Neuronal stem cell (in vitro differentiated cells): ENCODE data around the gene BLM.
"Not testable (repeated sequence)": the region's sequence is repeated elsewhere in the genome, so short reads cannot be mapped to it uniquely, and the experiment has no call there.

Experiments used
- DNase-seq: peaks from one replicate; pipeline ENCODE4 v3.0.0-alpha.2; 2013; ENCODE audit warnings: low spot score
- H2AFZ ChIP-seq: one replicate; pipeline ENCODE4 v1.6.1; 2013; ENCODE audit warnings: mild to moderate bottlenecking, low read length, inconsistent platforms
- H2AK5ac ChIP-seq: 2 replicates; pipeline ENCODE4 v1.6.1; 2013; ENCODE audit warnings: low read depth, mild to moderate bottlenecking, inconsistent platforms, low read length, moderate library complexity, mixed read lengths
- H2BK120ac ChIP-seq: 2 replicates; pipeline ENCODE4 v1.6.1; 2013; ENCODE audit warnings: low read depth, mild to moderate bottlenecking, inconsistent platforms, low read length, moderate library complexity, mixed read lengths
- H2BK12ac ChIP-seq: one replicate; pipeline ENCODE4 v1.6.1; 2013; ENCODE audit warnings: low read length, inconsistent platforms
- H2BK15ac ChIP-seq: 2 replicates; pipeline ENCODE4 v1.6.1; 2013; ENCODE audit warnings: mild to moderate bottlenecking, low read length, inconsistent platforms, mixed read lengths
- H2BK5ac ChIP-seq: one replicate; pipeline ENCODE4 v1.6.1; 2013; ENCODE audit warnings: inconsistent platforms, mild to moderate bottlenecking, low read length, moderate library complexity
- H3K14ac ChIP-seq: one replicate; pipeline ENCODE4 v1.6.1; 2013; ENCODE audit warnings: low read length, inconsistent platforms
- H3K18ac ChIP-seq: 2 replicates; pipeline ENCODE4 v1.6.1; 2013; ENCODE audit warnings: low read length, inconsistent platforms
- H3K23ac ChIP-seq: 2 replicates; pipeline ENCODE4 v1.6.1; 2013; ENCODE audit warnings: low read depth, mild to moderate bottlenecking, mixed read lengths, low read length, inconsistent platforms; ENCODE audit not compliant: poor library complexity
- H3K27ac ChIP-seq: replicated peaks from 3 replicates; pipeline ENCODE4 v1.5.1; 2013; ENCODE audit warnings: low read length, inconsistent platforms
- H3K27me3 ChIP-seq, 3 experiments: 2 replicates each; pipeline ENCODE4 v1.6.1; 2013; ENCODE audit warnings: low read length in 3 of 3, mild to moderate bottlenecking in 2 of 3, inconsistent platforms in 1 of 3, low read depth in 1 of 3, mixed read lengths in 1 of 3, moderate library complexity in 1 of 3; ENCODE audit not compliant: control insufficient read depth in 3 of 3, insufficient read depth in 3 of 3
- H3K36me3 ChIP-seq, 2 donors: replicated peaks in 1 of 2; 2 replicates each; pipeline ENCODE4 v1.6.1; 2013; ENCODE audit warnings: low read length in 2 of 2; ENCODE audit not compliant: control insufficient read depth in 2 of 2, insufficient read depth in 2 of 2
- H3K4ac ChIP-seq: 2 replicates; pipeline ENCODE4 v1.6.1; 2013; ENCODE audit warnings: inconsistent platforms, mild to moderate bottlenecking, low read length, moderate library complexity
- H3K4me1 ChIP-seq, 2 donors: 1 replicate in 1 of 2; 2 replicates in 1 of 2; pipeline ENCODE4 v1.6.1; 2013; ENCODE audit warnings: low read length in 2 of 2, low read depth in 1 of 2; ENCODE audit not compliant: control insufficient read depth in 2 of 2, insufficient read depth in 1 of 2
- H3K4me2 ChIP-seq: one replicate; pipeline ENCODE4 v1.6.1; 2013; ENCODE audit warnings: mild to moderate bottlenecking, low read length, inconsistent platforms; ENCODE audit not compliant: insufficient read depth, poor library complexity, severe bottlenecking
- H3K4me3 ChIP-seq, 2 donors: 2 replicates each; pipeline ENCODE4 v1.5.1; 2013; ENCODE audit warnings: low read length in 2 of 2, mild to moderate bottlenecking in 2 of 2, inconsistent platforms in 1 of 2, moderate library complexity in 1 of 2
- H3K79me1 ChIP-seq: one replicate; pipeline ENCODE4 v1.6.1; 2013; ENCODE audit warnings: low read depth, mild to moderate bottlenecking, inconsistent platforms, low read length, moderate library complexity
- H3K9ac ChIP-seq: one replicate; pipeline ENCODE4 v1.6.1; 2013; ENCODE audit warnings: mild to moderate bottlenecking, low read depth, low read length, inconsistent platforms; ENCODE audit not compliant: poor library complexity
- H3K9me3 ChIP-seq, 2 donors: replicated peaks in 1 of 2; 2 replicates each; pipeline versions ENCODE3 to v1.6.1; 2013; ENCODE audit warnings: low read length in 2 of 2, mild to moderate bottlenecking in 2 of 2, inconsistent platforms in 1 of 2, low read depth in 1 of 2, mixed read lengths in 1 of 2, moderate library complexity in 1 of 2; ENCODE audit not compliant: control insufficient read depth in 2 of 2, insufficient read depth in 1 of 2
- H4K8ac ChIP-seq: one replicate; pipeline ENCODE4 v1.6.1; 2013; ENCODE audit warnings: low read depth, mild to moderate bottlenecking, inconsistent platforms, low read length, moderate library complexity
- H4K91ac ChIP-seq: one replicate; pipeline ENCODE4 v1.6.1; 2013; ENCODE audit warnings: low read length, low read depth, mild to moderate bottlenecking, inconsistent platforms; ENCODE audit not compliant: poor library complexity
- WGBS, 2 donors: extraction: QIAGEN DNeasy Blood & Tissue Kit; methylation state at CpG; one replicate each; pipeline ENCODE4 v1.1.7; 2013; ENCODE audit warnings: missing lambda C conversion rate in 2 of 2, mixed read lengths in 1 of 2; ENCODE audit not compliant: insufficient read length in 2 of 2, insufficient replicate concordance in 1 of 2; ENCODE audit errors: extremely low coverage in 2 of 2; 5-methylcytosine and 5-hydroxymethylcytosine counted together

The BLM gene

DNA sequence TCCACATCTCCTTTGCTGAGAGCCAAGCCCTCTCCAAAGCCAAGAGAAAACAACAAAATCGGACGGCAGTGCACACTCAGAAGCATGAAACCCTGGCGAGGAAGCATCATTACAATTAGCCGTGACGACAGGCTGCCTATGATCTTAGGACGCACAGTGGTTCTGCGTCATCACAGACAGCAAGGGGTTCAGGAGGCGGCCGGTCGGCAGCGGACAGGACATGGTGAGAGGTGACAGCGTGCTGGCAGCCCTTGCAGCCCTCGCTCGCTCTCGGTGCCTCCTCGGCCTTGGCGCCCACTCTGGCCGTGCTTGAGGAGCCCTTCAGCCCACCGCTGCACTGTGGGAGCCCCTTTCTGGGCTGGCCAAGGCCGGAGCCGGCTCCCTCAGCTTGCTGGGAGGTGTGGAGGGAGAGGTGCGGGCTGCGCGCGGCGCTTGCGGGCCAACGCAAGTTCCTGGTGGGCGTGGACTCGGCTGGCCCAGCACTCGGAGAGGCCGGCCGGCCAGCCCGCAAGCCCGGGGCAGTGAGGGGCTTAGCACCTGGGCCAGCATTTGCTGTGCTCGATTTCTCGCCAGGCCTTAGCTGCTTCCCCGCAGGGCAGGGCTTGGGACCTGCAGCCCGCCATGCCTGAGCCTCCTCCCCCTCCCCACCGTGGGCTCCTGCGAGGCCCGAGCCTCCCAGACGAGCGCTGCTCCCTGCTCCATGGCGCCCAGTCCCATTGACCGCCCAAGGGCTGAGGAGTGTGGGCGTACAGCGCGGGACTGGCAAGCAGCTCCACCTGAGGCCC lies 108.2 kb downstream of the BLM start:
- H2AFZ ChIP-seq, H3K27me3 ChIP-seq, H3K23ac ChIP-seq, H2AK5ac ChIP-seq, H3K4me2 ChIP-seq, H2BK15ac ChIP-seq, H3K4me3 ChIP-seq, H2BK12ac ChIP-seq, H3K9ac ChIP-seq, H3K36me3 ChIP-seq, H4K8ac ChIP-seq, H3K9me3 ChIP-seq, H3K79me1 ChIP-seq, H4K91ac ChIP-seq, H2BK5ac ChIP-seq, H3K4me1 ChIP-seq, H3K27ac ChIP-seq, H2BK120ac ChIP-seq, DNase-seq, H3K4ac ChIP-seq, H3K18ac ChIP-seq: not testable (repeated sequence)
- peak overlapping the region; percentile 56 for H3K14ac ChIP-seq
- no CpG with 5 or more reads among the region's 49 CpGs for WGBS, 2 donors

DNA sequence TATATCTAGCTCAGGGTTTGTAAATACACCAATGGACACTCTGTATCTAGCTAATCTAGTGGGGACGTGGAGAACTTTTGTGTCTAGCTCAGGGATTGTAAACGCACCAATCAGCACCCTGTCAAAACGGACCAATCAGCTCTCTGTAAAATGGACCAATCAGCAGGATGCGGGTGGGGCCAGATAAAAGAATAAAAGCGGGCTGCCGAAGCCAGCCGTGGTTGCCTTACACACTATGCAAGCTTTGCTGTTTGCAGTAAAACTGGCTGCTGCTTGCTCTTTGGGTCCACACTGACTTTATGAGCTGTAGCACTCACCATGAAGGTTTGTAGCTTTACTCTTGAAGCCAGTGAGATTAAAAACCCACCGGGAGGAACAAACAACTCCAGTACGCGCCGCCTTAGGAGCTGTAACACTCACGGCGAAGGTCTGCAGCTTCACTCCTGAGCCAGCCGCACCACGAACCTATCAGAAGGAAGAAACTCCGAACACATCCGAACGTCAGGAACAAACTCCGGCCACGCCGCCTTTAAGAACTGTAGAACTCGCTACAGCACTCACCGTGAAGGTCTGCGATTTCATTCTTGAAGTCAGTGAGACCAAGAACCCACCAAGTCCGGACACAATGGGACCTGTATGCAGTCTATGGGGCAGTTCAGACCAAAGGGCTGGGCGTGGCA lies 109.2 kb downstream of the BLM start:
- H2BK120ac ChIP-seq, H2BK5ac ChIP-seq, H3K27me3 ChIP-seq, H2AFZ ChIP-seq, H3K4me1 ChIP-seq, H3K4me3 ChIP-seq, H3K4me2 ChIP-seq, H3K14ac ChIP-seq, DNase-seq, H2BK12ac ChIP-seq, H3K23ac ChIP-seq, H3K9ac ChIP-seq, H4K8ac ChIP-seq, H3K9me3 ChIP-seq, H3K27ac ChIP-seq, H3K79me1 ChIP-seq, H2AK5ac ChIP-seq, H3K18ac ChIP-seq, H3K4ac ChIP-seq, H2BK15ac ChIP-seq, H4K91ac ChIP-seq, H3K36me3 ChIP-seq: not testable (repeated sequence)
- WGBS, 2 donors: no CpG with 5 or more reads among the region's 26 CpGs

DNA sequence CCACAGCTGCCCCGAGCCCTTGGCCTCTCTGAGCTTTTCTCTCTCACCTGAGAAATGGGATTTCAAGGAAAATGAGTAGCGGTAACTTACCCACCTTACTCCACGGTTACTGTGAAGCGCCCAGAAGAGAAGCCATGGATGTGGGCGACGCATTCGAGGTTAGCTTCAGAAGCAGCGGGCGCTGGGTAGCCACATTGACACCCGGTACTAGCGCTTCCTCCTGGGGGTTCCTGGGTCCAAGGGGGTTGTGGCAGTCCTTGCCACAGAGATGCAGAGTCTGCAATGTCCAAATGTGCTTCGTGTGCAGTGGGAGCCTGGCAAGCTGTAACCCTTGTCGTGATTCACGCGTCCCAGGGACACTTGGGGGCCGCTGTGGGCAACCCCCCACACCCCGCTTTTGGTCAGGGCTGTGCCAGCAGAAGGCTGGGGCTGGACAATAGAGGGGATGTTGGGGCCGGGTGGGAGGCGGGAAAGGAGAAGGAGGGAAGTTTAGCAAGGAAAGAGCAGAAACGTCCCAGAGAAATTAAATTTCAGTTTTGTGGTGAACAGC lies 109.8 kb downstream of the BLM start:
- H4K8ac ChIP-seq: no peak overlapping the region
- no peak overlapping the region for H3K4me2 ChIP-seq
- no peak overlapping the region for H3K18ac ChIP-seq
- no peak overlapping the region for H2BK120ac ChIP-seq
- H2BK5ac ChIP-seq: no peak overlapping the region
- H3K23ac ChIP-seq: no peak overlapping the region
- H3K36me3 ChIP-seq: no peaks in the 10 kb centered on the region
- H2BK15ac ChIP-seq: no peak overlapping the region
- H3K4me1 ChIP-seq: no peaks in the 10 kb centered on the region
- no peak overlapping the region for H2AFZ ChIP-seq
- H3K4ac ChIP-seq: no peak overlapping the region
- no peak overlapping the region for H2AK5ac ChIP-seq
- H2BK12ac ChIP-seq: no peak overlapping the region
- H3K9me3 ChIP-seq: no peaks in the 10 kb centered on the region
- no peak overlapping the region for H3K14ac ChIP-seq
- H3K9ac ChIP-seq: no peak overlapping the region
- H3K27ac ChIP-seq: no peak overlapping the region
- no peak for DNase-seq
- no peak overlapping the region for H4K91ac ChIP-seq
- H3K4me3 ChIP-seq: no peak overlapping the region
- WGBS, 2 donors: no CpG with 5 or more reads among the region's 20 CpGs
- H3K27me3 ChIP-seq: peaks cover 0 to 2% (median 0%) of the 10 kb centered on the region in 3 experiments
- no peaks in the 10 kb centered on the region for H3K79me1 ChIP-seq

DNA sequence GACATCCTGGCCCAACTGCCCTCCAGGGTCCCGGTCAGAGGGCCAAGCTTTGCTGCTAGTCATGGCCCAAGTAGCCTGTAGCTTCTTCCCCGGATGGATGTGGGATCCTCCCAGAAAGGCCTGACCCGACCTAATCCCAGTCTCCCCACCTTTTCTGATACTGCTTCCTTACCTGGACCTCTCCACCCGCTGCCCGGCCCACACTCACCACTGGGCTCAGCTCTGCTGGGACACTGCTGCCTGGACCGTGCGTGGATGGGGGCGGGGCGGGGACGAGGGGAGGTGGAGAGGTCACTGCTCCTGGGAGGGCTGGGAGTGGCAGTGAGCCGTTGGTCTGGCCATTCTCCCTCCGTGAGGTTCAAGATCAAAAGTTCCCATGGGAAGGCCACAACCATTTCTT lies 111.0 kb downstream of the BLM start:
- peak overlapping the region; percentile 37 for H2AK5ac ChIP-seq
- DNase-seq: no peak
- H3K36me3 ChIP-seq: no peaks in the 10 kb centered on the region
- no peaks in the 10 kb centered on the region for H3K27me3 ChIP-seq
- no peak overlapping the region for H3K4me2 ChIP-seq
- no peak overlapping the region for H2BK15ac ChIP-seq
- H3K23ac ChIP-seq: no peak overlapping the region
- H3K27ac ChIP-seq: no peak overlapping the region
- no peak overlapping the region for H2BK12ac ChIP-seq
- peak overlapping the region; percentile 53 for H2BK5ac ChIP-seq
- no peaks in the 10 kb centered on the region for H3K79me1 ChIP-seq
- WGBS, 2 donors: no CpG with 5 or more reads among the region's 12 CpGs
- no peak overlapping the region for H3K14ac ChIP-seq
- no peak overlapping the region for H3K4me3 ChIP-seq
- H2BK120ac ChIP-seq: no peak overlapping the region
- no peak overlapping the region for H4K8ac ChIP-seq
- no peaks in the 10 kb centered on the region for H3K4me1 ChIP-seq
- H2AFZ ChIP-seq: no peak overlapping the region
- H3K18ac ChIP-seq: no peak overlapping the region
- no peak overlapping the region for H3K4ac ChIP-seq
- no peak overlapping the region for H4K91ac ChIP-seq
- H3K9me3 ChIP-seq: no peaks in the 10 kb centered on the region
- H3K9ac ChIP-seq: no peak overlapping the region
